Ascending aorta (tissue), 2 donors: ENCODE measurements around the gene MAGIX. TPM values are rescaled to one million over a fixed set of nuclear protein-coding genes. Genes with fewer than 3 reads are reported as not detected.
A peak's percentile ranks its signal among the peaks of the same experiment; 100 is the strongest.

Experiments
- DNase-seq, 2 donors: peaks; one replicate each; pipeline ENCODE4 v3.0.0-alpha.2; 2019; ENCODE audit warnings: low spot score in 2 of 2
- H3K27ac ChIP-seq, 2 donors: fragments of 200-600 bp; sonication (generic); one replicate each; pipeline ENCODE4 v1.5.1; 2016 to 2017; ENCODE audit warnings: mild to moderate bottlenecking in 1 of 2
- H3K27me3 ChIP-seq: fragments of 200-600 bp; sonication (generic); one replicate; pipeline ENCODE4 v1.5.1; 2017
- H3K36me3 ChIP-seq, 2 donors: fragments of 200-600 bp; sonication (generic); one replicate each; pipeline ENCODE4 v1.5.1; 2016
- H3K4me1 ChIP-seq, 2 donors: fragments of 200-600 bp; sonication (generic); one replicate each; pipeline ENCODE4 v1.5.1; 2016 to 2017; ENCODE audit warnings: mild to moderate bottlenecking in 1 of 2
- H3K4me3 ChIP-seq, 2 donors: fragments of 200-600 bp; sonication (generic); one replicate each; pipeline ENCODE4 v1.5.1; 2016 to 2017; ENCODE audit warnings: mild to moderate bottlenecking in 1 of 2
- H3K9me3 ChIP-seq, 2 donors: fragments of 200-600 bp; sonication (generic); one replicate each; pipeline ENCODE4 v1.5.1; 2016
- intact Hi-C: fragments of 100-400 bp; cut with DNase I; formaldehyde crosslinking; loops from one replicate; pipeline ENCODE4 v1.15.1; 2023
- total RNA-seq: library from RNA; depleted of rRNA; stranded (reverse); fragments of >200 nt; gene quantifications from one replicate; pipeline ENCODE4 v1.1.0, GENCODE V29; 2016
- TF ChIP-seq, protein P1 (sequence below), 3 experiments: fragments of 200-600 bp in 2 of 3; fragments of 450-650 bp in 1 of 3; sonication (generic) in 2 of 3; IDR thresholded peaks; one replicate each; pipeline ENCODE4 v1.5.1; 2016 to 2019; ENCODE audit warnings: antibody characterized with exemption in 3 of 3, mild to moderate bottlenecking in 1 of 3, moderate library complexity in 1 of 3

MAGIX gene
- total RNA-seq, 1 donor from 2014 or later = 0.32 TPM

DNA sequence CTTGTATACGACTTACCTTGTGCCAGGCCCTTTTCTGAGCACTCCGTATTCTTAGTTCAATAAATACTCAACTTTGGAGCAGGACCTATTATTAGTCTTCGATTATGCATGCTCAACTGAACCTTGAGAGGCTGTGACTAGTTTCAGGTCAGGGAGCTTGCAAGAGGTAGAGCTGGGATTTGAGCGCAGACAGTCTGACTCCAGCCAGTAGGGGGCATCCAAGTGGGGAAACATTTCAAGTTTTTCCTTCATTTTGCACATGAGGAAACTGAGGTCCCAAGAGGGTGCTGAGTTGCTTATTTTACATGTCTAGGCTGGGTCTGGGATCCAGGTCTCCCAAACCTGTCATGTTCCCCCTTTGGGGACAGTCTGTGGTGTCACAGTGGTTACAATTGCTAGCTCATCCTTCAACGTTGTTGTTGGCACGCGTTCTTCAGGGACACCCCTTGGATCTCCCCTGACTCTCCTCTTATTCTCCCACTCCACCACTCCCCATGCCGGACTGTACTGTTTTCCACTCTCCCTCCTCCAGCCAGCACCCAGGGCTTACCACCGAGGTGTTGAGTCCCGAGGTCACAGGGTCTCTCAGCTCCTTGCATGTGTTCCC, 30.3 kb downstream of the MAGIX start:
- no peak overlapping the region for H3K27ac ChIP-seq
- H3K4me1 ChIP-seq = no peaks in the 10 kb centered on the region
- H3K4me3 ChIP-seq = no peak overlapping the region
- TF ChIP-seq, protein P1, sequence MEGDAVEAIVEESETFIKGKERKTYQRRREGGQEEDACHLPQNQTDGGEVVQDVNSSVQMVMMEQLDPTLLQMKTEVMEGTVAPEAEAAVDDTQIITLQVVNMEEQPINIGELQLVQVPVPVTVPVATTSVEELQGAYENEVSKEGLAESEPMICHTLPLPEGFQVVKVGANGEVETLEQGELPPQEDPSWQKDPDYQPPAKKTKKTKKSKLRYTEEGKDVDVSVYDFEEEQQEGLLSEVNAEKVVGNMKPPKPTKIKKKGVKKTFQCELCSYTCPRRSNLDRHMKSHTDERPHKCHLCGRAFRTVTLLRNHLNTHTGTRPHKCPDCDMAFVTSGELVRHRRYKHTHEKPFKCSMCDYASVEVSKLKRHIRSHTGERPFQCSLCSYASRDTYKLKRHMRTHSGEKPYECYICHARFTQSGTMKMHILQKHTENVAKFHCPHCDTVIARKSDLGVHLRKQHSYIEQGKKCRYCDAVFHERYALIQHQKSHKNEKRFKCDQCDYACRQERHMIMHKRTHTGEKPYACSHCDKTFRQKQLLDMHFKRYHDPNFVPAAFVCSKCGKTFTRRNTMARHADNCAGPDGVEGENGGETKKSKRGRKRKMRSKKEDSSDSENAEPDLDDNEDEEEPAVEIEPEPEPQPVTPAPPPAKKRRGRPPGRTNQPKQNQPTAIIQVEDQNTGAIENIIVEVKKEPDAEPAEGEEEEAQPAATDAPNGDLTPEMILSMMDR (IDR thresholded peaks at IDR 0.05) = peak in 2 of 3 experiments; percentile 39 to 44
- H3K36me3 ChIP-seq = no peaks in the 10 kb centered on the region
- intact Hi-C loops = no loop called here
- H3K27me3 ChIP-seq = no peaks in the 10 kb centered on the region
- DNase-seq = no peak
- no peaks in the 10 kb centered on the region for H3K9me3 ChIP-seq

DNA sequence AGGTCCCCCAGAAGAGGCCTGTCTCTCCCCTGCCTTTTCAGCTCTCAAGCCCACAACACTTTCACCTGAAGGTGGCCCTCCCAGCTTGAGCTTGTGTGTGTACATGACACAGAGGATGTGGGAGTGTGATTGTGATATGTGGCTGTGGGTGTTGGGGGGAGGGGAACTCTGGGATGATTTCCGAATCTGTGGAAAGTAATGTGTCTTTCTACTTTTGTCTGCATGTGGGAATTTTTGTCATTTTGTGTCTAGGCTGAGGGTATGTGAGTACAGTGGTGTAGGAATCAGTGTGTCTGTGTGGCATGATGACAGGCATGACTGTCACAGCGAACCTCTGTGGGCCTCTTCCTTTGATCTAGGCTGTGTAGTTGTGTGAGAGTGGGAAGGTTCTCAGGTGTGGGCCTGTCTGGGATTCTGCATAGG, 31.0 kb downstream of the MAGIX start:
- intact Hi-C loops = no loop called here
- no peaks in the 10 kb centered on the region for H3K4me1 ChIP-seq
- TF ChIP-seq, protein P1 (IDR thresholded peaks at IDR 0.05) = no peak
- DNase-seq = no peak
- H3K36me3 ChIP-seq = no peaks in the 10 kb centered on the region
- no peaks in the 10 kb centered on the region for H3K9me3 ChIP-seq
- H3K27ac ChIP-seq = no peak overlapping the region
- no peaks in the 10 kb centered on the region for H3K27me3 ChIP-seq
- H3K4me3 ChIP-seq = no peak overlapping the region

DNA sequence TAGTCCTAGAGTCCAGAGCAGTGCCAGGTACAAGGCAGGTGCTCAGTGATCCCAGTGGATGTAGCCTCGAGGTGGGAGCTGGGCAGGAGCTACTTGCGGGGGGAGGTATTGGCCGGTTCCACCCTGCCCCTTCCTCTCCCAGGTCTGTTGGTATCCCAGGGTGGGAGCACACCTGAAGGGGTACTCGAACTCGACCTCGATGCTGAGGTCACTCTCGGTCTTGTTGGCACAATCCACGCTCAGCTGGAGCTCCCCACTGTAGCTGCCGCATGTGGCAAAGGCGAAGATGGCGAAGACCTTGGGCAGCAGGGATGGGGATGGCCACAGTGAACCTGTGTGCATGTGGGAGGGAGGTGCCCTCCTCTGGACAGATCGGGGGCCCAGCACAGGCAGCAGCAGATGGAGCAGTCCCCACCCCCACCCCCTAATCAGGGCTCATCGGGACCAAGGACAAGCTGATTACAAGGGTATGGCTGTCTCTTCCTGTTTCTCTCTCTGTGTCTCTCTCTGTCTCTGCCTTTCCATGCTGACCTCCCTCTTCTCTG, 35.1 kb downstream of the MAGIX start:
- Histone ChIP-seq H3K27ac (no peak overlapping the region), H3K9me3 (no peaks in the 10 kb centered on the region), H3K4me1 (no peaks in the 10 kb centered on the region), H3K36me3 (no peaks in the 10 kb centered on the region), H3K27me3 (no peaks in the 10 kb centered on the region), H3K4me3 (no peak overlapping the region)
- DNase-seq = no peak
- TF ChIP-seq, protein P1 (IDR thresholded peaks at IDR 0.05) = no peak
- intact Hi-C loops = no loop called here

DNA sequence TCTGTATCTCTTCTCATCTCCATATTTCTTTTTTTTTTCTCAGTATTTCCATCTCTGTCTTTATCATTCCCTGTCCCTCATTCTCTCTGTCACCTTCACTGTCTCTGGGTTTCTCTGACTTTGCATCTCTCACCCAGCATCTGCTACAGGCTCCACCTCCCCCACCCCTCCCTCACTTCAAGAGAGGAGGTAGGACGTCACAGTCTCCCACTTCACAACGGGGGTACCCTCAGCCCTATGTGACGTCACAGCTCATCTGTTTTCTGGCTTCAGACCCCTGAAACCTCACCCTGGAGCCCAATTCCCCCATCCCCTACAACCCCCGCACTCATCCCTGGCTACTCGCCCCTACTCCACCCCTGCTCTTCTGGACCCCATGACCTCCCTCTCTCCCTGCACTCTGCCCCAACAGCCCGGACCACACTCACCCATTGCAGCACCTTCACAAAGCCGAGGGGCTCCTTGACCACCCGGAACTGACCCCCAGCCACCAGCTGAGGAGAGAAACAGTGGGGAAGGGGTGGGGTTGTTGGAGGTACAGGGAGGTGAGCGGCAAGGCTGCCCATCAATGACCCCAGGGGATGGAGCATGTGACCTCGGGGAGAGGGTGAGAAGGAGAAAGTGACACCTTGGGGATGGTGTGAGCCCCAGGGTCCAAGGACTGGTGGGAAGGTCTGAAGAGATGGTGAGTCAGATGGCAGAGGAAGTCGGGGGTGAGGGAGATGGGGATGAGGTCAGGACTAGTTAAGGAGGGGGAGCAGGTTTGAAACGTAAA, 36.2 kb downstream of the MAGIX start:
- TF ChIP-seq, protein P1 (IDR thresholded peaks at IDR 0.05) = no peak
- no peak overlapping the region for H3K4me3 ChIP-seq
- H3K27ac ChIP-seq = peak overlapping the region in 1 of 2 donors; percentile 1
- DNase-seq = no peak
- H3K4me1 ChIP-seq = no peaks in the 10 kb centered on the region
- H3K9me3 ChIP-seq = no peaks in the 10 kb centered on the region
- no peaks in the 10 kb centered on the region for H3K27me3 ChIP-seq
- intact Hi-C loops = no loop called here
- H3K36me3 ChIP-seq = no peaks in the 10 kb centered on the region

DNA sequence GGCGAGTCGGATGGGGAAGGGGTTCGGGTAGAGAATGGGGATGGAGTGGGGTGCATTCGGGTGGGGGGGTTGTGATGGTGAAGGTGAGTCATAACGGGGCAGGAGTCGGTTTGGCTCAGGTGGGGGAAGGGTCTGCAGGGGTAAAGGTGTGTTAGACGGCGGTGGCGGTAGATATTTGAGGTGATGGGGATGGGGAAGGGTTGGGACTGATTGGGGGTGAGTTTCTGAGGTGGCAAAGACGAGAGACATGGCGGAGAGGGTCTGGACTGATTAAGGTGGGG, 36.7 kb downstream of the MAGIX start:
- TF ChIP-seq, protein P1 (IDR thresholded peaks at IDR 0.05) = no peak
- intact Hi-C loops = no loop called here
- H3K36me3 ChIP-seq = no peaks in the 10 kb centered on the region

More for the DNA sequence above, 36.7 kb downstream of the MAGIX start:
- no peak overlapping the region for H3K4me3 ChIP-seq
- H3K4me1 ChIP-seq = no peaks in the 10 kb centered on the region
- DNase-seq = no peak
- no peak overlapping the region for H3K27ac ChIP-seq
- no peaks in the 10 kb centered on the region for H3K27me3 ChIP-seq
- no peaks in the 10 kb centered on the region for H3K9me3 ChIP-seq
